Ishikawa (cell line): ENCODE data around the gene NRM.

Source experiments
- EGR1 ChIP-seq: IDR thresholded peaks from 2 replicates; pipeline ENCODE4 v1.6.1; 2012
- RAD21 ChIP-seq: IDR thresholded peaks from 2 replicates; pipeline ENCODE4 v1.6.1; 2012; ENCODE audit warnings: low read depth
- TAF1 ChIP-seq: IDR thresholded peaks from 2 replicates; pipeline ENCODE4 v1.6.1; 2012; ENCODE audit warnings: low read depth, mild to moderate bottlenecking
- TEAD4 ChIP-seq: IDR thresholded peaks from 2 replicates; pipeline ENCODE4 v1.6.1; 2012
- YY1 ChIP-seq: IDR thresholded peaks from 2 replicates; pipeline ENCODE4 v1.6.1; 2012; ENCODE audit warnings: low read depth

GRCh38 chr6:30711758-30712380, 21.1 kb upstream of the NRM start:
- no peak for TF ChIP-seq TEAD4
- TF ChIP-seq YY1 = no peak
- TF ChIP-seq EGR1 = no peak
- no peak for TF ChIP-seq RAD21
- no peak for TF ChIP-seq TAF1
